A172 (cell line): Measurements from ENCODE around the gene CPN1. TPM values are rescaled to one million over a fixed set of nuclear protein-coding genes. Genes with fewer than 3 reads are reported as not detected.
"Not testable (repeated sequence)": the region's sequence is repeated elsewhere in the genome, so short reads cannot be mapped to it uniquely, and the experiment has no call there.

Experiments used
- DNase-seq: peaks from one replicate; pipeline ENCODE4 v3.0.0-alpha.2; 2015; ENCODE audit warnings: low spot score
- total RNA-seq: library from RNA; depleted of rRNA; stranded (reverse); fragments of >200 nt; shearing (Covaris generic); gene quantifications from 2 replicates; pipeline ENCODE4 v1.2.3, GENCODE V29; 2014

The CPN1 gene
- total RNA-seq, 1 experiment from 2014 or later, result not detected

GRCh38 chr10:100024748-100025147, 56.9 kb downstream of the CPN1 start:
- no peak for DNase-seq

- no peak for DNase-seq
These were observed 59.3 kb downstream of the CPN1 start for GRCh38 chr10:100022403-100022802.

GRCh38 chr10:100021322-100021721, 60.3 kb downstream of the CPN1 start:
- no peak for DNase-seq

GRCh38 chr10:100020886-100021253, 60.8 kb downstream of the CPN1 start:
- no peak for DNase-seq

DNA sequence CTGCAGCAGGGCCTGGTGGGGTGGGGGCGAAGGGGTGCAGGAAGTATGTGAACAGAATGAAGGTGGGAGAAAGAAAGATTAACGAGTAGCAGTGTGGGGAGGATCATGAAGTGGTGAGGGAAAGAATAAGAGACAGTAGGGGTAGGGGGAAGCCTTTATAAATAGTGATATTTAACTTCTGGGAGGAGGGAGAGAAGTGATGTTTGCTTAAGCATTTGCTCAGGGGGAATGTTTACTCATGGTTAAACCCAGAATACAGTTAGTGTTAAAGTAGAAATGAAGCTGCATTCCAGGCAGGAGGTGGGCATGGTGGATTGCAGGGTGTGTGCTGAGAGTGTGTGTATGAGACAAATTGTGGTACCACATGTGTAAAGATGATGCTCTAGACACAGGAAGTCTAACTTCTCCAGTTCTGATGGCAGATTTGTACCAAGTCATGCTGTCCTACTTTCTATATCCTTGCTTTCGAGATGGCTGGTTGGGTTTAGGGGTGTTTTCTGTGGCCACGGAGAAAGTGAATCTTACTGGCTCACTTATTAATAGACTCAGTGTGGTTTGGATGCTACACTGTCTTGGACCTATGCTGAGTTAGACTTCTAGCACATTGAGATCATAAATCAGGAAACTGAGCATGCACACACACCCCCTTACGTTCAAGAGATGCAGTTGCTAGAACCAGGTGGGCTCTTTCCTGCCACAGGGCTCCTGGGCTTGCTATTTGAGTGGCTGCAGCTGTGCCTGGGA, 61.4 kb downstream of the CPN1 start:
- no peak for DNase-seq

GRCh38 chr10:100019787-100020141, 61.9 kb downstream of the CPN1 start:
- no peak for DNase-seq

- DNase-seq, result no peak
These were observed 67.5 kb downstream of the CPN1 start for GRCh38 chr10:100014071-100014762.

DNA sequence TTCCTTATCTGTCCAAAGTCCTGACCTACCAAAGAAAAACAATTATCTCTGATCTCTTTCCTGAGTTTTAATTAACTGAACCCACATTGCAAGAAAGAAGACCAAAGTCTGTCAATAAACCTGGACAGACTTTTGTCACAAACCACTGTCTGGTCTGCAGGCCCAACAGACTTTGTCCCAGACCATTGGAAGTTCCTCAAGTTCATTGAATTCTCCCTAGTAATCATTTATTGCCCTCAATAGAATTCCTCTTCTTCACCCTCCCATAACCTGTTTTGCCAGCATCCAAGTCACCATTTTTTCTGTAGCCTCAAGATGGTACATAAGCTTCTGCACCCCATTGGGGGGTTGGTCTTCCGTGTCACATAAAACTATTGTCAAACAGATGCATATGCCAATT, 68.0 kb downstream of the CPN1 start:
- no peak for DNase-seq

- not testable (repeated sequence) for DNase-seq
These were observed 69.8 kb downstream of the CPN1 start for GRCh38 chr10:100011906-100012305.

DNA sequence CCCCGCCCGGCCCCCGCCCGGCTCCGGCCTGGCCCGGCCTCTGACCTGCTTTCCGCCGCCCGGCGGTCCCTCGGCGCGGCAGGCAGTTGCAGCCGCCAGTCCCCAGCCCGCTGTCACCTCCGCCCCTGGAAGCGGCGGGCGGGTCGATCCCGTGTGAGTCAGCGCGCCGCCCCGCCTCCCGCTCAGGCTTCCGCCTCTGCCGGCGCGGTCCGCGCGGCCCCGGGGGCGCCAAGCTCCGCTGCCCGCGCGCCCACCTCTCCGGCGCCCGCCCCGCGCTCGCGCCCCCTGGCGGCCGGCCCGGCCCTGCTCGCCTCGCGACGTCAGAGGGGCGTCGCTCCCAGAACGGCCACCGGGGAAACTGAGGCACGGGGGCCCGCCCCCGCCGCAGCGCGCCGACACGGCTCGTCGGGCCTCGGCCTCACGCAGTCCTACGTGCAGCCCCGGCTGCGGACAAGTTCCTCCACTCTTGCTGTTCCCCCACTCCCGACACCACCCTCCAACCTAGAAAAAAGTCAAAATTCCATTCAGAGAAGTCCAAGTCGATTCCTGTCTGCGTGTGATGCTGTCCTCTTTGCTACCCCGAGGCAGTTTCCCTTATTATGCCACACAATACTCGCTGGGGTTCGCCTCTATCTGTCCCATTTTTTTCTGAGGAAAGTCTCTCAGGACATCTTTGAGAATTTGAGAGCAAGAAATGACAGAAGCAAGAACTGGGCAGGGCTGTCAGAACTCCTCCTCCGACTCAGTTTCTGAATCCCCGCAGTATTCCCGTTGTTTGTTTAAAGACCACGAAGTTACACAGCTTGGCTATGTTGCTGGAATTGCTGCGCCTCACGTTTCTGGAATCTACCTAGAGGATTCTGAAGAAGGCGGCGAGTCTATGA, 71.6 kb downstream of the CPN1 start, which contains the start of gene DNMBP:
Gene DNMBP (minus strand): TSS at position 155 of the 884 bp plus-strand sequence. CDS start 37,823 bp downstream, outside the sequence.
- peak; percentile 60 for DNase-seq

DNA sequence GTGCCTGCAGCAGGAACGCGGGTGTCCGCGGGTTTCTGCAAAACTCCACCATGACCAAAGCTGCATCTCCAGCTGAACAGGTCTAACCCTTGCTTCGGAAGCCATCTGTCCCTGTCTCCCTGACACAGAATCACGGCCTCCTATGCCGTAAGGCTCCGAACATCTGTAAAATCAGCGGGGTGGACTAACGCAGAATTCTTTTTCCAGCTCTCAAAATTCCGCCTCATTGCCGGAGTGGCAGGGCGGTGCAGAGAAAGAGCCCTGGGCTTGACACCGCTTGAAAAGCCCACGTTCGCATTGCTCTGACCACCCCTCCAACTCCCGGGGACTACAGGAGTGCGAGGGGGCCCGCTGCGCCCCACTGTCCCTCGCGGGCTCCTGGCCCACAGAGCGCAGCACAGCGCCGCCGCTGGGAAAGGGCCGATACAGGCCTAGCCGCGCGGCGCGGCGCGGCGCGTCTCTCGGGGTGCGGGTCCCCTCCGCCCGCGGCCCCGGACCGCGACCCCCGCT, 72.3 kb downstream of the CPN1 start:
- DNase-seq, result peak; percentile 18

GRCh38 chr10:100008708-100009282, 72.9 kb downstream of the CPN1 start:
- DNase-seq, result no peak

DNA sequence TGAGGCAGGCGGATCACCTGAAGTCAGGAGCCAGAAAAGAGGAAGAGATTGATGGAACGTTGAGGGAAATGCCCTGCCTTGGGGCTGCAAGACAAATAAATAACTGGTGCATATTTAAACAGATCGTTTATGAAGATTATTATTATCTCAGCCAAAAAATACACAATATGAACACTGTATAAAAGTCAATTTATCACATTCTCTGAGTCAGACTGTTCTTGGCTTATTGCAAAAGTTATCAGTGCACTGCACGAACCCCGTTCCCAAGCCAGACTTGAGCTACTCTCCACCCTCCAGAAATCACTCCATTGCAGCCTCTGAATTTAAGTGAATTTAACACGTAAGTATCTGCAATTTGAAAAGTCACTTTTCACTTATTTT, 73.5 kb downstream of the CPN1 start:
- peak; percentile 33 for DNase-seq

GRCh38 chr10:100007231-100008141, 74.2 kb downstream of the CPN1 start:
- no peak for DNase-seq

DNA sequence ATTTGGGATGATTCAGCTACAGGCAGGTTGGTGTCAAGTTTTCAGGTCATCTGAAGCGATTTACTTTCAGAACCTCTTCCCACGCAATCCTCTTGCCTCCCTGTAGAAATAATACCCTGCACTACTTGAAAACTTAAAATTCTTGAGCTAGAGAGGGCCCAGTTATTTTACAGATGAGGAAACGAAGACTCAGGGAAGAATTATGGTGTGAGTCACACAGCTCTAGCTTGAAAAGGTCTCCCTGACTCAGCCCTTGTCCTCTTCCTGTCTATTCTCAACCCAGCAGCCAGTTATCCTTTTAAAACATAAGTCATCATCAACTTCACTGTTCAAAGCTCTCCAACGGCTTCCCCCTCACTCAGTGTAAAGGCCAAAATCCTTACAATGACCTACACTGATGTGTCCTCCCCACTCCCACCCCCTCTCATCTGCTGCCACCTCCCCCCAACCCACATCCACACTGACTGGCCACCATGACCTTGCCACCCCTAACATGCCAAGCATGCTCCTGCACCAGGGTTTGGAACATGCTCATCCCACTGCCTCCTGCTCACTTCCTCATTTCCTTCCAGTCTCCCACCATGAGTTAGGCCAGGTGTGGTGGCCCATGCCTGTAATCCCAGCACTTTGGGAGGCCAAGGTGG, 75.3 kb downstream of the CPN1 start:
- peak; percentile 99 for DNase-seq

GRCh38 chr10:100004805-100005510, 76.7 kb downstream of the CPN1 start:
- DNase-seq, result peak; percentile 51

DNA sequence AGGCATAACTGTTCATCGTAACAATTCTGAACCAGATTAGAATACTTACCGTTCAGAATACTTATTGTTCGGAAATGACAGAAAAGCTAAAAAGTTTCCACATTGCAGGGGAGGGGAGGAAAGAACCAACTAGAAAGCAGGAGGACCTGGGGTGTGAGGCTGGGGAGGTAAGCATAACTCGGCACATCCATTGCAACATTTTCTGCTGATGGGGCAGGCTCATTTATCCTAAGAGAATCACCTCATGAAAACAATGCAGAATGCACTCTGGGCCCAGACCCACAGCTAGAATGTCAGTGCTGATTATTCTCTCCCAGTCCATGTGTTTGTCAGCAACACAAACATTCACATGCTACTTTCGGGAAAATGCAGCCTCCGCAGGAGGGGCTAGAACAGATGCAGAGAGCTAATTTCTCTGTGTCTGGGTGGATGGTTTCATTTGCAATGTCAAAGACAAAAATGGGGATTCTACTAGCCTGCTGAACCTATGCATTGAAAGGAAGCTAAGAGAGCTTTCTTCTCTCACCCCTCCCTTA, 81.5 kb downstream of the CPN1 start:
- no peak for DNase-seq

DNA sequence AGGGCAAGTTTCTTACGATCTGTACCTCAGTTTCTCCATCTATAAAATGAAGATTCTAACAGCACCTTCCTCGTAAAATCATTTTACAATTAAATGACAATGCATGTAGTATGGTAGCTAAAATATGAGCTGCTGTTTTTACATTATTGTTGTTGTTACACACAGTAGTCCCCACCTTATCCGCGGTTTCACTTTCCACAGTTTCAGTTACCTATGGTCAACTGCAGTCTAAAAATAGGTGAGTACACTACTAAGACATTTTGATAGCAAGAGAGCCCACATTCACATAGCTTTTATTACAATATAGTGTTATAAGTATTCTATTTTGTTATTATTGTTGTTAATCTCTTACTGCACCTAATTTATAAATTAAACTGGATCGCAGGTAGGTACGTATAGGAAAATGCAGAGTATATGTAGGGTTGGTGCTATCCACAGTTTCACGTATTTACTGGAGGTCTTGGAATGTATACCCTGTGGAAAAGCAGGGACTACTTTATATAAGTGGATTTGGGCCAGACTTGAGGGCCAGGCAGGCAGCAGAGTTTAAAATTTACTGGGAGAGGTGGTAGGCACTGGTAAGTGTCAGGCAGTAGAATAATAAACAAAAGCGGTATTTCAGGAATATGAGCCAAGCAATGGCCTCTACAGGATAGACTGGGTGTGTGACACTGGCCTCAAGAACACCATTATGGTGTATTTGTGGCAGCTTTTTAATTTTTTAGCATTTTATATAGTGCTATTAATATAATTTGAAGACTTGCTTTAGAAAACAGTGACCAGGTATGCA, 82.2 kb downstream of the CPN1 start:
- no peak for DNase-seq
